Measurements from ENCODE around the gene UIMC1.

Gene UIMC1

GRCh38 chr5:177022386-177023302 lies 16.1 kb upstream of the UIMC1 start, which contains the start of gene ZNF346 (continued):
- TF ChIP-seq YY2 (tag by site-specific recombination; IDR thresholded peaks at IDR 0.05) (peak; percentile 75), KLF1 (tag by site-specific recombination; IDR thresholded peaks at IDR 0.05) (no peak), BCL11A (tag by site-specific recombination; IDR thresholded peaks at IDR 0.05; ENCODE audit: low read depth) (no peak), FEZF1 (tag by site-specific recombination; IDR thresholded peaks at IDR 0.05) (0 out of 2 replicates have a peak, but pooled peaks have one; percentile 5), PRDM4 (tag by site-specific recombination; IDR thresholded peaks at IDR 0.05) (0 out of 2 replicates have a peak, but pooled peaks have one; percentile 11), SCRT2 (tag by site-specific recombination; IDR thresholded peaks at IDR 0.05) (peak; percentile 66), ZBTB8A (tag by site-specific recombination; IDR thresholded peaks at IDR 0.05) (peak; percentile 58), ZNF112 (tag by site-specific recombination; IDR thresholded peaks at IDR 0.05) (no peak), ZNF184 (tag by site-specific recombination; IDR thresholded peaks at IDR 0.05) (0 out of 2 replicates have a peak, but pooled peaks have one; percentile 6), ZNF600 (tag by site-specific recombination; IDR thresholded peaks at IDR 0.05) (no peak), ZNF148 (tag by site-specific recombination; IDR thresholded peaks at IDR 0.05; ENCODE audit: borderline replicate concordance) (no peak), ZNF221 (tag by site-specific recombination; IDR thresholded peaks at IDR 0.05; ENCODE audit: borderline replicate concordance) (no peak), ZNF416 (tag by site-specific recombination; IDR thresholded peaks at IDR 0.05) (no peak), ZNF677 (tag by site-specific recombination; IDR thresholded peaks at IDR 0.05) (no peak), MEIS1 (CRISPR knock-in tag; IDR thresholded peaks at IDR 0.05; ENCODE audit: borderline replicate concordance) (no peak; the same call in 1 of the 2 replicates), ZNF362 (tag by site-specific recombination; IDR thresholded peaks at IDR 0.05) (no peak), ZNF354C (tag by site-specific recombination; IDR thresholded peaks at IDR 0.05; ENCODE audit: borderline replicate concordance, low read depth) (no peak), ZNF10 (tag by site-specific recombination; IDR thresholded peaks at IDR 0.05) (no peak), KLF7 (tag by site-specific recombination; IDR thresholded peaks at IDR 0.05; ENCODE audit: borderline replicate concordance) (no peak), PBX3 (CRISPR knock-in tag; IDR thresholded peaks at IDR 0.05) (0 out of 2 replicates have a peak, but pooled peaks have one; percentile 28), ZNF391 (tag by site-specific recombination; IDR thresholded peaks at IDR 0.05; ENCODE audit: borderline replicate concordance, low read depth) (no peak), KLF9 (tag by site-specific recombination; IDR thresholded peaks at IDR 0.05; ENCODE audit: low read depth) (peak; percentile 90), HOXD13 (CRISPR knock-in tag; IDR thresholded peaks at IDR 0.05; ENCODE audit: borderline replicate concordance) (no peak), ZNF202 (tag by site-specific recombination; IDR thresholded peaks at IDR 0.05; ENCODE audit: borderline replicate concordance) (no peak), CTCF (tag by site-specific recombination; IDR thresholded peaks at IDR 0.05) (peak; percentile 90), ZBTB1 (tag by site-specific recombination; IDR thresholded peaks at IDR 0.05) (peak; percentile 96), ZNF704 (tag by site-specific recombination; IDR thresholded peaks at IDR 0.05) (no peak), ZNF626 (tag by site-specific recombination; IDR thresholded peaks at IDR 0.05) (no peak), ZNF24 (tag by site-specific recombination; IDR thresholded peaks at IDR 0.05) (no peak), WT1 (tag by site-specific recombination; IDR thresholded peaks at IDR 0.05) (no peak)

Data from HEK293 (cell line).